ENCODE results near the gene IRF4. TPM values are rescaled to one million over a fixed set of nuclear protein-coding genes. Genes with fewer than 3 reads are reported as not detected.

IRF4 gene
- total and polyA plus RNA-seq, 2 experiments from 2014 or later, result 1.3 to 1.9 TPM

- DNase-seq (ENCODE audit: low spot score), result no peak
- H3K9me3 Mint-ChIP-seq, result peaks cover 99% of the 10 kb centered on the region
- ATAC-seq, result no peak
- peaks cover 12% of the 10 kb centered on the region for H3K36me3 ChIP-seq (ENCODE audit: insufficient read depth)
- H3K27me3 Mint-ChIP-seq (ENCODE audit: insufficient read depth, low read depth, poor library complexity), result peaks cover 20% of the 10 kb centered on the region
- 0 out of 2 replicates have a peak, but pooled peaks cover 6% of the 10 kb centered on the region for H3K9me2 ChIP-seq (ENCODE audit: insufficient read depth)
- TF ChIP-seq JUNB (IDR thresholded peaks at IDR 0.05; ENCODE audit: unreplicated experiment) (no peak), ZNF462 (CRISPR knock-in tag; IDR thresholded peaks at IDR 0.05) (no peak), CTCF (conservative IDR thresholded peaks at IDR 0.05; ENCODE audit: low read depth in 2 of 2) (no peak), CREB1 (CRISPR knock-in tag; IDR thresholded peaks at IDR 0.05; ENCODE audit: low read depth) (no peak), REST (IDR thresholded peaks at IDR 0.05; ENCODE audit: unreplicated experiment) (no peak), STAT1 (IDR thresholded peaks at IDR 0.05; ENCODE audit: unreplicated experiment) (no peak), ZNF331 (CRISPR knock-in tag; IDR thresholded peaks at IDR 0.05; ENCODE audit: low read depth) (no peak), ZNF114 (CRISPR knock-in tag; IDR thresholded peaks at IDR 0.05) (no peak), ETS1 (IDR thresholded peaks at IDR 0.05) (no peak), EZH2 (IDR thresholded peaks at IDR 0.05; ENCODE audit: low read depth, unreplicated experiment) (no peak), POLR2AphosphoS5 (IDR thresholded peaks at IDR 0.05; ENCODE audit: low read depth) (no peak), EZH2phosphoT487 (IDR thresholded peaks at IDR 0.05; ENCODE audit: unreplicated experiment) (no peak), NANOG (IDR thresholded peaks at IDR 0.05; ENCODE audit: borderline replicate concordance) (no peak)
- H3K27ac ChIP-seq (ENCODE audit: low read depth), result no peak overlapping the region
- H3K79me2 ChIP-seq (replicated peaks; ENCODE audit: insufficient read depth), result no peaks in the 10 kb centered on the region
- peaks cover 4% of the 10 kb centered on the region; the same call in 2 of the 3 replicates for H3K4me1 Mint-ChIP-seq
- no peak overlapping the region for H3K4me2 ChIP-seq
- H2AFZ ChIP-seq, result no peak overlapping the region
- H3K4me3 ChIP-seq, result no peak overlapping the region
- peaks cover 37% of the 10 kb centered on the region for H3K36me3 Mint-ChIP-seq (ENCODE audit: low read depth)
- no peaks in the 10 kb centered on the region for H3F3A ChIP-seq (replicated peaks; ENCODE audit: low read depth)
- no peak overlapping the region for H3K4me3 Mint-ChIP-seq
- no peak overlapping the region for H3K27ac Mint-ChIP-seq
- H3K27me3 ChIP-seq (ENCODE audit: insufficient read depth), result no peaks in the 10 kb centered on the region
- H4K20me1 ChIP-seq (replicated peaks; ENCODE audit: insufficient read depth), result no peaks in the 10 kb centered on the region; the same call in 1 of the 2 replicates
- no peaks in the 10 kb centered on the region for H3K4me1 ChIP-seq (ENCODE audit: insufficient read depth)
Observed at GRCh38 chr6:358432-358831, 33.1 kb upstream of the IRF4 start.

Measured in GM23338 (cell line).